Mesothelial cell of epicardium (in vitro differentiated cells): ENCODE data around the gene MYOCD. TPM values are rescaled to one million over a fixed set of nuclear protein-coding genes. Genes with fewer than 3 reads are reported as not detected.

Experiments used
- DNase-seq, 2 experiments: peaks; one replicate each; pipeline ENCODE4 v3.0.0; 2021; ENCODE audit warnings: low spot score in 2 of 2; ENCODE audit not compliant: unreplicated experiment in 2 of 2
- H3K27ac Mint-ChIP-seq: 2 replicates; pipeline ENCODE4 v1.8.0; 2021; ENCODE audit warnings: mixed read lengths
- H3K27me3 Mint-ChIP-seq: 2 replicates; pipeline ENCODE4 v1.8.0; 2021; ENCODE audit warnings: low read depth, mixed read lengths
- H3K36me3 Mint-ChIP-seq: 2 replicates; pipeline ENCODE4 v1.8.0; 2021; ENCODE audit warnings: mixed read lengths
- H3K4me1 Mint-ChIP-seq: 2 replicates; pipeline ENCODE4 v1.8.0; 2021; ENCODE audit warnings: mixed read lengths
- H3K4me3 Mint-ChIP-seq: 2 replicates; pipeline ENCODE4 v1.8.0; 2021; ENCODE audit warnings: mild to moderate bottlenecking, moderate library complexity, mixed read lengths
- H3K9me3 Mint-ChIP-seq: 2 replicates; pipeline ENCODE4 v1.8.0; 2021; ENCODE audit warnings: mixed read lengths
- CTCF ChIP-seq: fragments of 200-600 bp; sonication (generic); IDR thresholded peaks from one replicate; pipeline ENCODE4 v1.5.0; 2021; ENCODE audit warnings: antibody characterized with exemption; ENCODE audit not compliant: unreplicated experiment
- total RNA-seq: library from RNA; stranded (reverse); gene quantifications from 3 replicates; pipeline ENCODE4 v1.2.1, GENCODE V29; 2021

The MYOCD gene
- 10.3 to 13.0 TPM (median 11.4 TPM) in 3 replicates for total RNA-seq

GRCh38 chr17:12665263-12666210 is at the start of gene MYOCD:
TSS of gene MYOCD (plus strand) at chr17:12665890. CDS start at chr17:12666189, 299 bp downstream.
- peaks cover 56% of the 10 kb centered on the region for H3K27me3 Mint-ChIP-seq
- DNase-seq = peak; percentile 37 to 71
- H3K27ac Mint-ChIP-seq = peak within 1 kb of the TSS; percentile 50
- H3K9me3 Mint-ChIP-seq = no peaks in the 10 kb centered on the region
- H3K36me3 Mint-ChIP-seq = no peaks in the 10 kb centered on the region
- H3K4me3 Mint-ChIP-seq = peak within 1 kb of the TSS; percentile 76
- no peak for TF ChIP-seq CTCF
- peaks cover 19% of the 10 kb centered on the region for H3K4me1 Mint-ChIP-seq

GRCh38 chr17:12616161-12616560 is 49.5 kb upstream of the MYOCD start:
- no peaks in the 10 kb centered on the region for H3K27me3 Mint-ChIP-seq
- peaks cover 8% of the 10 kb centered on the region for H3K4me1 Mint-ChIP-seq
- no peak overlapping the region for H3K4me3 Mint-ChIP-seq
- no peaks in the 10 kb centered on the region for H3K36me3 Mint-ChIP-seq
- peaks cover 3% of the 10 kb centered on the region for H3K9me3 Mint-ChIP-seq
- TF ChIP-seq CTCF = no peak
- DNase-seq = no peak
- no peak overlapping the region for H3K27ac Mint-ChIP-seq

- Mint-ChIP-seq H3K27ac (no peak overlapping the region), H3K36me3 (no peaks in the 10 kb centered on the region), H3K4me1 (peaks cover 12% of the 10 kb centered on the region), H3K4me3 (no peak overlapping the region), H3K9me3 (peaks cover 3% of the 10 kb centered on the region), H3K27me3 (no peaks in the 10 kb centered on the region)
- DNase-seq = no peak
- TF ChIP-seq CTCF = no peak
These were observed 47.1 kb upstream of the MYOCD start for GRCh38 chr17:12618557-12618956.

GRCh38 chr17:12619459-12620199 is 46.1 kb upstream of the MYOCD start:
- TF ChIP-seq CTCF = no peak
- no peak for DNase-seq
- Mint-ChIP-seq H3K36me3 (no peaks in the 10 kb centered on the region), H3K27me3 (no peaks in the 10 kb centered on the region), H3K9me3 (peaks cover 3% of the 10 kb centered on the region), H3K4me3 (no peak overlapping the region), H3K27ac (no peak overlapping the region), H3K4me1 (peaks cover 12% of the 10 kb centered on the region)

- H3K27me3 Mint-ChIP-seq = no peaks in the 10 kb centered on the region
- H3K4me3 Mint-ChIP-seq = no peak overlapping the region
- H3K36me3 Mint-ChIP-seq = no peaks in the 10 kb centered on the region
- no peak overlapping the region for H3K27ac Mint-ChIP-seq
- DNase-seq = no peak
- no peak for TF ChIP-seq CTCF
- peaks cover 3% of the 10 kb centered on the region for H3K9me3 Mint-ChIP-seq
- peaks cover 12% of the 10 kb centered on the region for H3K4me1 Mint-ChIP-seq
These were observed 45.4 kb upstream of the MYOCD start for GRCh38 chr17:12620200-12620720.
